ENCODE results near the gene COPZ2.

DNA sequence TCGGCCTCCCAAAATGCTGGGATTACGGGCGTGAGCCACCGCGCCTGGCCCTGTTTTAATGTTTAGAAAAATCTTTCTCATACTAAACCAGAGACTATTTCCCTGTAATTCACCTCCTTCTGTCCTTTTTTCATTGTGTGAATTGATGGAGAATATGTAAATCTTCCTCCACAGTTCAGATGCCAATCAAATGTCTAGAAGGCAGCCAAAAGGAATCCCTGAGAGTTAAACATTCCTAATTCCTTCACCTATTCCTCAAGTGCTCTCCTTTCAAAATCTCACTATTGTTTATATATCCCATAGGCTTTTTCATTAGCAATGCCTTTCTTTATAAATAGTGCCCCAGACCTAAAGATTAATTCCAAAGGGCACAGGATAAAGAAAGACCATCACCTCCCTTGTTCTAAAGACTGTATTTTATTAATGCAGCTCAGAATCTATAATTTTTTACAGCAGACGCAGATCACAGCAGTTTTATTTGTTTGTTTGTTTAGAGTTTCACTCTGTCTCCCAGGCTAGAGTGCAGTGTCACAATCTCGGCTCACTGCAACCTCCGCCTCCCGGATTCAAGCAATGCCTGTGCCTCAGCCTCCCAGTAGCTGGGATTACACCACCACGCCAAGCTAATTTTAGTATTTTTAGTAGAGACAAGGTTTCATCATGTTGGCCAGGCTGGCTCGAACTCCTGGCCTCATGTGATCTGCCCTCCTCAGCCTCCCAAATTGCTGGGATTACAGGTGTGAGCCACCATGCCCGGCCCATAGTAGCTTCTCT is 30.5 kb downstream of the COPZ2 start:
- TF ChIP-seq, protein P1, sequence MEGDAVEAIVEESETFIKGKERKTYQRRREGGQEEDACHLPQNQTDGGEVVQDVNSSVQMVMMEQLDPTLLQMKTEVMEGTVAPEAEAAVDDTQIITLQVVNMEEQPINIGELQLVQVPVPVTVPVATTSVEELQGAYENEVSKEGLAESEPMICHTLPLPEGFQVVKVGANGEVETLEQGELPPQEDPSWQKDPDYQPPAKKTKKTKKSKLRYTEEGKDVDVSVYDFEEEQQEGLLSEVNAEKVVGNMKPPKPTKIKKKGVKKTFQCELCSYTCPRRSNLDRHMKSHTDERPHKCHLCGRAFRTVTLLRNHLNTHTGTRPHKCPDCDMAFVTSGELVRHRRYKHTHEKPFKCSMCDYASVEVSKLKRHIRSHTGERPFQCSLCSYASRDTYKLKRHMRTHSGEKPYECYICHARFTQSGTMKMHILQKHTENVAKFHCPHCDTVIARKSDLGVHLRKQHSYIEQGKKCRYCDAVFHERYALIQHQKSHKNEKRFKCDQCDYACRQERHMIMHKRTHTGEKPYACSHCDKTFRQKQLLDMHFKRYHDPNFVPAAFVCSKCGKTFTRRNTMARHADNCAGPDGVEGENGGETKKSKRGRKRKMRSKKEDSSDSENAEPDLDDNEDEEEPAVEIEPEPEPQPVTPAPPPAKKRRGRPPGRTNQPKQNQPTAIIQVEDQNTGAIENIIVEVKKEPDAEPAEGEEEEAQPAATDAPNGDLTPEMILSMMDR (conservative IDR thresholded peaks at IDR 0.05; ENCODE audit: low read depth, low read length) = no peak
- TF ChIP-seq EZH2 (IDR thresholded peaks at IDR 0.05; ENCODE audit: low read length, unreplicated experiment) (no peak), EZH2phosphoT487 (IDR thresholded peaks at IDR 0.05; ENCODE audit: borderline replicate concordance, low read length) (no peak)
